B cell (primary cell): Measurements from ENCODE around the gene GSS. TPM values are rescaled to one million over a fixed set of nuclear protein-coding genes. Genes with fewer than 3 reads are reported as not detected.

ENCODE experiments used
- ATAC-seq: fragments of 200-7000 bp; cut with Tn5 transposase; one replicate; pipeline ENCODE4 v1.10.0; 2021; ENCODE audit warnings: low read depth, mild to moderate bottlenecking, moderate number of reproducible peaks, moderate library complexity
- CTCF ChIA-PET: fragments of 350-600 bp; sonication (Branson Sonifier 250); formaldehyde crosslinking; loops from one replicate; lab custom pipeline; 2021; ENCODE audit warnings: antibody characterized with exemption, inconsistent platforms; lab: Charles Lee
- POLR2A ChIA-PET: fragments of 350-600 bp; sonication (Branson Sonifier 250); formaldehyde crosslinking; loops from one replicate; lab custom pipeline; 2021; ENCODE audit warnings: antibody characterized with exemption; lab: Charles Lee
- DNase-seq: peaks from one replicate; pipeline ENCODE4 v3.0.0; 2013
- H2AFZ ChIP-seq: 2 replicates; pipeline ENCODE4 v1.6.1; 2012; ENCODE audit warnings: mild to moderate bottlenecking, low read depth, low read length; ENCODE audit not compliant: insufficient read depth, poor library complexity, severe bottlenecking
- H3K27ac ChIP-seq, 2 donors: 1 replicate in 1 of 2; 2 replicates in 1 of 2; pipeline ENCODE4 v1.5.1; 2012 to 2013; ENCODE audit warnings: low read length in 2 of 2, mild to moderate bottlenecking in 2 of 2, moderate library complexity in 1 of 2
- H3K27me3 ChIP-seq, 4 experiments: fragments of 200-600 bp in 1 of 4; sonication (generic) in 1 of 4; replicated peaks in 1 of 4; 1 replicate in 2 of 4; 2 replicates in 2 of 4; pipeline versions ENCODE4 v1.6.1 to v1.7.0; 2013 to 2016; ENCODE audit warnings: low read length in 3 of 4, mild to moderate bottlenecking in 2 of 4, mixed read lengths in 1 of 4, moderate library complexity in 1 of 4; ENCODE audit not compliant: insufficient read depth in 4 of 4, control insufficient read depth in 3 of 4; ENCODE audit errors: control extremely low read depth in 1 of 4
- H3K36me3 ChIP-seq, 2 experiments: replicated peaks in 1 of 2; 1 replicate in 1 of 2; 2 replicates in 1 of 2; pipeline versions ENCODE4 v1.6.1 to v1.7.1; 2013; ENCODE audit warnings: low read length in 1 of 2; ENCODE audit not compliant: insufficient read depth in 2 of 2, control insufficient read depth in 1 of 2; ENCODE audit errors: control extremely low read depth in 1 of 2, extremely low read depth in 1 of 2
- H3K4me1 ChIP-seq, 2 donors: fragments of 200-600 bp in 1 of 2; sonication (generic) in 1 of 2; 1 replicate in 1 of 2; 2 replicates in 1 of 2; pipeline versions ENCODE4 v1.5.1 to v1.6.1; 2013 to 2017; ENCODE audit warnings: low read length in 2 of 2; ENCODE audit not compliant: control insufficient read depth in 2 of 2, insufficient read depth in 2 of 2
- H3K4me2 ChIP-seq: replicated peaks from 2 replicates; pipeline ENCODE3; 2012; ENCODE audit warnings: mild to moderate bottlenecking, low read depth, low read length; ENCODE audit not compliant: poor library complexity, severe bottlenecking
- H3K4me3 ChIP-seq, 5 experiments: fragments of 200-600 bp in 1 of 5; sonication (generic) in 1 of 5; 1 replicate in 3 of 5; 2 replicates in 2 of 5; pipeline versions ENCODE4 v1.5.1 to v1.7.0; 2011 to 2016; ENCODE audit warnings: low read length in 4 of 5, mild to moderate bottlenecking in 4 of 5, low read depth in 2 of 5, control low read depth in 1 of 5, moderate library complexity in 1 of 5; ENCODE audit not compliant: insufficient read depth in 1 of 5; ENCODE audit errors: control extremely low read depth in 1 of 5, extremely low read depth in 1 of 5
- H3K79me2 ChIP-seq: fragments of 200-600 bp; sonication (generic); one replicate; pipeline ENCODE4 v1.6.0; 2016; ENCODE audit warnings: low read length; ENCODE audit not compliant: control insufficient read depth, insufficient read depth
- H3K9ac ChIP-seq: fragments of 200-600 bp; sonication (generic); 2 replicates; pipeline ENCODE4 v1.6.1; 2017; ENCODE audit warnings: mild to moderate bottlenecking, low read length, moderate library complexity
- H3K9me3 ChIP-seq, 3 donors: one replicate each; pipeline versions ENCODE4 v1.6.1 to v1.7.1; 2013; ENCODE audit warnings: low read length in 2 of 3; ENCODE audit not compliant: control insufficient read depth in 2 of 3, insufficient read depth in 1 of 3; ENCODE audit errors: control extremely low read depth in 1 of 3
- H4K20me1 ChIP-seq: 2 replicates; pipeline ENCODE4 v1.6.0; 2012; ENCODE audit warnings: mild to moderate bottlenecking, low read length; ENCODE audit not compliant: insufficient read depth, control insufficient read depth, poor library complexity, severe bottlenecking
- H3K27ac Mint-ChIP-seq: one replicate; pipeline ENCODE4 v1.8.0; 2021; ENCODE audit warnings: mixed read lengths
- H3K27me3 Mint-ChIP-seq: one replicate; pipeline ENCODE4 v1.8.0; 2021; ENCODE audit warnings: mixed read lengths
- H3K4me1 Mint-ChIP-seq: one replicate; pipeline ENCODE4 v1.8.0; 2021; ENCODE audit warnings: mixed read lengths
- H3K4me3 Mint-ChIP-seq: one replicate; pipeline ENCODE4 v1.8.0; 2021; ENCODE audit warnings: mixed read lengths
- H3K9me3 Mint-ChIP-seq: one replicate; pipeline ENCODE4 v1.8.0; 2022; ENCODE audit warnings: mixed read lengths; ENCODE audit not compliant: insufficient read depth
- CTCF ChIP-seq: fragments of 200-600 bp; IDR thresholded peaks from one replicate; pipeline ENCODE4 v1.8.0; 2022; ENCODE audit warnings: antibody characterized with exemption, mild to moderate bottlenecking
- EZH2 ChIP-seq: IDR thresholded peaks from 2 replicates; pipeline ENCODE4 v1.6.1; 2012; ENCODE audit warnings: borderline replicate concordance, low read depth, mild to moderate bottlenecking, moderate library complexity, low read length; ENCODE audit not compliant: insufficient read depth, poor library complexity, severe bottlenecking
- WGBS: methylation state at CpG from one replicate; pipeline ENCODE4 v1.1.5; 2013; ENCODE audit warnings: missing lambda C conversion rate; ENCODE audit not compliant: insufficient coverage; 5-methylcytosine and 5-hydroxymethylcytosine counted together
- intact Hi-C: fragments of 100-400 bp; cut with micrococcal nuclease; formaldehyde crosslinking; loops from one replicate; pipeline ENCODE4 v1.10.0; 2022
- polyA plus RNA-seq: library from polyadenylated mRNA; depleted of rRNA; stranded (reverse); fragments of >200 nt; gene quantifications from 2 replicates; pipeline ENCODE4 v1.2.3, GENCODE V29; 2012
- total RNA-seq, 2 donors: library from RNA; stranded (reverse); fragments of 120-200 nt in 1 of 2; gene quantifications; 1 replicate in 1 of 2; 2 replicates in 1 of 2; pipeline versions ENCODE4 v1.2.3 to v1.2.4, GENCODE V29; 2013 to 2022

Gene GSS
- total and polyA plus RNA-seq, 2 donors (not counting 1 experiment from before 2014, with no cell fraction given): 22.5 to 28.6 TPM

DNA sequence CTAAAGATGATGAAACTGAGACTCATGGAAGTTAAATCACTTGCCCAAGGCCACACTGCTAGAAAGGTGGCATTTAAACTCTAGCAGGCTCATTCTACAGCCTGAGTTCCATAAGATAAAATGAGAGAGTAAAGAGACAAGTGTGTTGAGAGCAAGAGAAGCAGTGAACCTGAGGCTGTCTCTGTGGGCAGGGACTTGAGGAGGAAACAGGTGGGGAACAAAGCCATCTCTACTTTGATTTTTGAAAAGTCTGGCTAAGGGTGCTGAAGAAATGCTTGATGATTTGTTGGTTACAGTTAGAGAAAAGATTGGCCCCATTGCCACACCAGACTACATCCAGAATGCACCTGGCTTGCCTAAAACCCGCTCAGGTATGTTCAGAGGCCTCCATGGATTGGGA is 29.0 kb downstream of the GSS start:
- no CpG with 5 or more reads among the region's 1 CpG for WGBS
- ATAC-seq (no peak), DNase-seq (no peak)
- H3K27ac Mint-ChIP-seq: no peak overlapping the region
- Histone ChIP-seq H4K20me1 (no peaks in the 10 kb centered on the region), H3K4me3 (no peak overlapping the region), H3K27ac (no peak overlapping the region), H3K79me2 (no peaks in the 10 kb centered on the region), H3K4me1 (no peaks in the 10 kb centered on the region), H3K36me3 (peaks cover 0 to 9% of the 10 kb centered on the region in 2 experiments), H3K9ac (no peak overlapping the region), H3K9me3 (no peaks in the 10 kb centered on the region), H2AFZ (no peak overlapping the region), H3K27me3 (no peaks in the 10 kb centered on the region), H3K4me2 (no peak overlapping the region)
- ChIA-PET POLR2A (no interaction called here), CTCF (no interaction called here)
- no peaks in the 10 kb centered on the region for H3K27me3 Mint-ChIP-seq
- no peaks in the 10 kb centered on the region for H3K4me1 Mint-ChIP-seq
- TF ChIP-seq EZH2 (no peak), CTCF (no peak)
- H3K4me3 Mint-ChIP-seq: no peak overlapping the region
- intact Hi-C loops: no loop called here
- no peaks in the 10 kb centered on the region for H3K9me3 Mint-ChIP-seq

DNA sequence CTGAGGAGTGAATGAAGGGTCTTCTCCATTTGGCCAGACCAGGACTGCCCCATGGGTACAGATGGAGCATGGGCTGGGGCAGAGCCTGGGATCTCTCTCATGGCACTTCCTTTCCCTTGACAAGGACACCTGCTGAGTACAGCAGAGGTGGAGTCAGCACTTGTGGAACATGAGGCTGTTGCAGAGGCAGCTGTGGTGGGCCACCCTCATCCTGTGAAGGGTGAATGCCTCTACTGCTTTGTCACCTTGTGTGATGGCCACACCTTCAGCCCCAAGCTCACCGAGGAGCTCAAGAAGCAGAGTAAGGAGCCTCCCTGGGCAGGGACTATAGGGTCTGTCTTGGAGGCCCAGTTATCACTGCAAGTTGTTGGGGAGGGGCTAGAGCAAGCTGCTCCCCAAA is 29.6 kb downstream of the GSS start:
- ChIA-PET POLR2A (no interaction called here), CTCF (no interaction called here)
- Histone ChIP-seq H2AFZ (no peak overlapping the region), H3K4me2 (no peak overlapping the region), H3K36me3 (peaks cover 0 to 8% of the 10 kb centered on the region in 2 experiments), H3K27ac (no peak overlapping the region), H3K4me3 (no peak overlapping the region), H3K4me1 (no peaks in the 10 kb centered on the region), H3K9me3 (no peaks in the 10 kb centered on the region), H4K20me1 (no peaks in the 10 kb centered on the region), H3K27me3 (no peaks in the 10 kb centered on the region), H3K79me2 (no peaks in the 10 kb centered on the region), H3K9ac (no peak overlapping the region)
- no peaks in the 10 kb centered on the region for H3K4me1 Mint-ChIP-seq
- TF ChIP-seq CTCF (no peak), EZH2 (no peak)
- no peaks in the 10 kb centered on the region for H3K9me3 Mint-ChIP-seq
- H3K27ac Mint-ChIP-seq: no peak overlapping the region
- H3K4me3 Mint-ChIP-seq: no peak overlapping the region
- ATAC-seq: no peak
- no CpG with 5 or more reads among the region's 1 CpG for WGBS
- intact Hi-C loops: no loop called here
- DNase-seq: no peak
- no peaks in the 10 kb centered on the region for H3K27me3 Mint-ChIP-seq
